NCI-H2171 treated with DMSO at 0.1 percent for 48 hours (cell line): ENCODE data around the gene SNRNP35.
"Not testable (repeated sequence)": the region's sequence is repeated elsewhere in the genome, so short reads cannot be mapped to it uniquely, and the experiment has no call there.

Experiments
- DNase-seq: peaks from one replicate; lab custom pipeline; 2025; lab: John Stamatoyannopoulos, UW

SNRNP35 gene

DNA sequence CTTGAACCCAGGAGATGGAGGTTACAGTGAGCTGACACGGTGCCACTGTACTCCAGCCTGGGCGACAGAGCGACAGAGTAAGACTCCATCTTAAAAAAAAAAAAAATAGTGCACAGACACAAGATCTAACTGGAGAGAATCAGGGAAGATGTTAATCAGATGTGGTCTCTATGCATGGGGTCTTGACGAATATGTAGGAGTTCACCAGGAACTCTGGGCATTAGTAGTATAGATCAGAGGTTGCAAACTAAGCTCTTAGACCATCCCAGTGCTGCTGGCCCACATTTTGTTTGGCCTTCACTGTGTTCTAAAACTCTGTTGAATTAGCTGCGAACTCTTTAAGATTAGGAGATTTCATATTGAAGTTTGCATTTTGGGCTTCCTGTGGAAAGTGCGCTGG is 31.6 kb downstream of the SNRNP35 start:
- no peak for DNase-seq

DNA sequence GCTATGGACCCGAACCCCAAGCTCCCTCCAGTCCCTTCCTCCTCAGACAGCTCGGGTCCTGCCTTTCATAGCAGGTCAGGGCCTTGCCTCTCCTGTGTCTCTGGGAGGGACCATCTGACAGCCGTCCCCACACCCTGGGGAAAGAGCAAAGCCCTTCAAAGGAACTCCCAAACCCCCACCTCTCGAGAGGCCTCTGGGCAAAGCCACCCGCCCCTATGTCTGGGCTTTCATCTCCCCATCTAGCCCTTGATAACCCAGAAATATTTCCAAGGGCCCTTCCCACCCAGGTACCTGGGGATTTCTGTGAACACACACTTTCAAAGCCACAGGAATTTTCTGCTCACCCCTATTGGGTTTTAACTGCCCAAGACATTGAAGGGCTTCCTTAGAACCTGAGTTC is 32.1 kb downstream of the SNRNP35 start:
- DNase-seq, result no peak

DNA sequence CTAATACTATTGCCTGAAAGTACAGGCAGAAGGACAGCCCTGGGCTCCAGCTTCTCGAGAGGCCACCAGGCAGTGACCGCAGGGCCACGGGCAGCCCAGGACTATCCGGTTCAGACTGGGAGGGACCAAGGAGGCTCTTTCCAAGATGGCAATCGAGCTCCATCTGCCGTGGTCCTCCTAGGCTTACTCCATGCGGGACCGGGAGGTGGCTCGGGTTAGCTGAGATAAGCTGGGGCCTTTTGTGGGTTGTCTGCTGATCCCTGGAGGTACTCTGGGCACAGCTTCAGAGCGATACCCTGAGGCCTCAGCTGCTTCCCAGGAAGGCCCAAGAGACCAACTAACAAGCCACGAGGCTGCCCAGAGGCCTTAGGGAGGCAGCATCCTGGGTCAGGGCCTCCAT is 33.1 kb downstream of the SNRNP35 start:
- DNase-seq, result no peak

DNA sequence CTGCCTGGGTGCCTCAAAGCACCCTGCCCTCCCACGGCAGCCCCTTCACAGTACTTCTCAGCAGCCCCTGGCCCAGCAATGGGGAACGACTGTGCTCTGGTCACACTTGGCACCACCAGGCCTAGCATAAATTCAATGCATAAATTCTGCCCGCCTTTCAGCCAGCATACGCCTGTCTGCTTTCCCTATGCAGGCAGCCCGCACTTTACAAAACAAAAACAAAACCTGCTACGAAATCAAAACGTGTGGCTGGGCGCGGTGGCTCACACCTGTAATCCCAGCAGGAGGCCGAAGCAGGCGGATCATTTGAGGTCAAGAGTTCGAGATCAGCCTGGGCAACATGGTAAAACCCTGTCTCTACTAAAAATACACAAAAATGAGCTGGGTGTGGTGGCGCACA is 33.5 kb downstream of the SNRNP35 start:
- DNase-seq, result no peak

DNA sequence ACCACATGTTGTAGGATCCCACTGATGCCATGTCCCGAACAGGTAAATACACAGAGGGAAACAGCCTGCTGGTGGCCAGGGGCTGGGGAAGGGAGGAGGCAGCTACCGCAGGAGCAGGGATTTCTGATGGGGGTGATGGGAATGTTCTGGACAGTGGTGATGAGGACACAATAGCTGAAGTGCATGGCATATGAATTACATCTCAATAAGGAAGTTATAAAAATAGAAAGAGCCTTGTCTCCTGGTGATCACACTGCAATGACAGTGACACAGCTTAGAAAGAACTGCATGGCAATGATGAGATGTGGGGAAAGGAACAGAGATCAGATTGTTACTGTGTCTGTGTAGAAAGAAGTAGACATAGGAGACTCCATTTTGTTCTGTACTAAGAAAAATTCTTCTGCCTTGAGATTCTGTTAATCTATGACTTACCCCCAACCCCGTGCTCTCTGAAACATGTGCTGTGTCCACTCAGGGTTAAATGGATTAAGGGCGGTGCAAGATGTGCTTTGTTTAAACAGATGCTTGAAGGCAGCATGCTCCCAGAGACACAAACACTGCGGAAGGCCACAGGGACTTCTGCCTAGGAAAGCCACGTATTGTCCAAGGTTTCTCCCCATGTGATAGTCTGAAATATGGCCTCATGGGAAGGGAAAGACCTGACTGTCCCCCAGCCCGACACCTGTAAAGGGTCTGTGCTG is 34.5 kb downstream of the SNRNP35 start:
- not testable (repeated sequence) for DNase-seq

DNA sequence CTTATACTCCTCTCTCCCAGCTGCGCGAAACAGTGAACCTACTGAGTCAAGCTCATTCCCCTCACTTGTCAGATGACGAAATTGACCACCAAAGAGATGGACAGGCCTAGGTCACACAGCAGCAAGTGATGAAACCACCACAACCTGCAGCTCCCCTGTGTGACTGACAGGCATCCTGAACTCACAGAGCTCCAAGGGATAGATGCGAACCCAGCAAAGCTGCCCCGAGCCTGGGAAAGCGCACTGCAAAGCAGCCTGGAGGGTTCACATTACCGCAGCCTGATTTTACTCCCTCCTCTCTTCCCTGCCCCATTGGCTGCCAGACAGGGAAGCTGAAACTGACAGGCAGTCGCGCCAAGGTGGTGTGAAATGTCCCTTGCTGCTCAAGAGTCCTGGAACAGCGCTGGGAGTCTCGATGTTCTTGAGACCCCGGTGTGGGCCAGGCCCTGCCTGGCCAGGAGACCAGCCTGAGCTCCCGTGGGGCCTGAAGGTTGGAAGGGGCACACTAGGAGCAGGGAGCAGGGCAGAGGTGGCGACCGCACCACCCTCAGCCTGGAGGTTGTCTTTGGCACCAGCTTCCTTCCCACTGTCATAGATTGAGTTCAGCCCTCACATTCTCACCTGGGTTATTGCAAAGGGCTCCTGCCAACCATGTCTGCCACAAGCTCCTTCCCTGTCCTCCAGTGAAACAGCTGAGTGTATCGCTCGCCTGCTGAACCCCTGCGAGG is 36.3 kb downstream of the SNRNP35 start:
- no peak for DNase-seq

DNA sequence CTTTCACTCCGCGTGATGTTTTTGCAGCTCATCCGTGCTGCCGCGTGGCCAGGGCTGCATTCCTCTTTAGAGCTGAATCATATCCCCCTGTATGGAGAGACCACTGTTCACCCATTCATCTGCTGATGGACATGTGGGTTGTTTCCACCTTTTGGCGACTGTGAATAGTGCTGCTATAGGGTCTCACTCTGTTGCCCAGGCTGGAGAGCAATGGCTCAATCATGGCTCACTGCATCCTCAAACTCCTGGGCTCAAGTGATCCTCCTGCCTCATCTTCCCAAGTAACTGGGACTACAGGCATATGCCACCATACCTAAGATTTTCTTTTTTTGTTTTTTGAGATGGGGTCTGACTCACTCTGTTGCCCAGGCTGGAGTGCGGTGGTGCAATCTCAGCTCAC is 39.1 kb downstream of the SNRNP35 start:
- no peak for DNase-seq

DNA sequence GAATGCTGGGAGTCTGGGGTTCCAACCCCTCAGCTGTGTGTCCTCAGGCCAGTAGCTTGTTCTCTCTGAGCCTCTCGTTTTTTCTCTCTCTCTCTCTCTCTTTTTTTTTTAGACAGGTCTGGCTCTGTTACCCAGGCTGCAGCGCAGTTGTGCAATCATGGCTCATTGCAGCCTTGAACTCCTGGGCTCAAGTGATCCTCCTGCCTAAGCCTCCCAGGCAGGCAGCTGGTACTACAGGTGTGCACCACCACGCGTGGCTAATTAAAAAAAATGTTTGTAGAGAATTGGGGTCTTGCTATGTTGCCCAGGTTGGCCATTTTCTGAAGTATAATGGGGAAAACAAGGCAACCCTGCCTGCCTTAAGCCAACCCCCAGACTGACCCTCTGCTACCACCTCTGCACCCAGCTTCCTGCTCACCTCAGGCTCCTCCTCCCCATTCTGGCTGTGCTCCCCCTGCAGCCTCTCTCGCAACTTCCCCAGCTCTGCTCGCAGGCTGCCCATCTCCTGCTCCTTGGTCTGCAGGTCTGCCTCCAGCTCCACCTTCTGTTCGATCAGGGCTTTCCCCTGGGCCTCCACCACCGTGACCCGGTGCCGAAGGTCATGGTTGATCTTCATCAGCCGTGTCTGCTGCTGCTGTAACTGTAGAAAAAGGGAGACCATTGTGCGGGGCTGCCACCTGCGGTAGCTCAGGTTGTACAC is 40.3 kb downstream of the SNRNP35 start:
- no peak for DNase-seq

DNA sequence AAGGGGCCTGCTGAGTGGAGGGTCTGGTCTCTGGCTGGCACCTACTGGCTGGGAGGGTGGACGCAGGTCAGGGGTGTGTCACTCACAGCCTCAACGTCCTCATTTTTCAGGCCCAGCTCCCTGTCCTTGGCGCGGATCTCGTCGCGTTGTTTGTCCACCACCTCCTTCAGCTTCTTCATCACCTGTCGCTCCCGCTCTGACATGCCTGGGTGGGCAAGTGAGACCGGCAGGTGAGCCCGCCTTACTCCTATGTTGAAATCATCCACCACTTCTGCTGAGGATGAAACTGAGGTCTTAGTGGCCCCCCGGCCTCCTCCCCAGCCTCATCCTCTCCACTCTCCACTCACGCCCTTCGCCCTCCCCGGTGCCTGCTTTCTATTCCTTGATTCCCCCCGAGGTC is 41.4 kb downstream of the SNRNP35 start:
- no peak for DNase-seq

DNA sequence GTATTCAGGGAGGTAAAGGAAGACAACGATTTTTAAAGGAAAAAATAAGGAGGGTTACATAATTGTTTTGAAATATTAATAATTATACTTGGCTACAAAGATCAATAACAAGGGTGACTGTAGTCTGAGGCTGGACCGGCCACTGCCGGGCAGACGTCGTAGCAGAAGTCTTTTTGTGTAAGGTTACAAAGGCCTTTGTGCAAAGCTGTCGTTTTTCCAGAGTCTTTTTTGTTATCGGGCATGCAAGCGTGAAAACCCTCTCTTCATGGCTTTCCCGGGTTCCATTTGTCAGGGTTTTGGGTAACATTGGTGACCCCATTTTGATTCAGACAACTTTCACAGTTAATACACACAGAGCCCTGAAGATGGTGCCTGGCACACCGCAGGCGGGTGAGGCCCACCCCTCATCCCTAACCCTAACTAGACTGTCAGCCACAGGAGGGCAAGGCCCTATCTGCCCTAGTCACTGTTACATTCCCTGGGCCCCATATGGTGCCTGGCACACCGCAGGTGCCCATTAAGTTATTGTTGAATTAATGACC is 44.3 kb downstream of the SNRNP35 start:
- no peak for DNase-seq

DNA sequence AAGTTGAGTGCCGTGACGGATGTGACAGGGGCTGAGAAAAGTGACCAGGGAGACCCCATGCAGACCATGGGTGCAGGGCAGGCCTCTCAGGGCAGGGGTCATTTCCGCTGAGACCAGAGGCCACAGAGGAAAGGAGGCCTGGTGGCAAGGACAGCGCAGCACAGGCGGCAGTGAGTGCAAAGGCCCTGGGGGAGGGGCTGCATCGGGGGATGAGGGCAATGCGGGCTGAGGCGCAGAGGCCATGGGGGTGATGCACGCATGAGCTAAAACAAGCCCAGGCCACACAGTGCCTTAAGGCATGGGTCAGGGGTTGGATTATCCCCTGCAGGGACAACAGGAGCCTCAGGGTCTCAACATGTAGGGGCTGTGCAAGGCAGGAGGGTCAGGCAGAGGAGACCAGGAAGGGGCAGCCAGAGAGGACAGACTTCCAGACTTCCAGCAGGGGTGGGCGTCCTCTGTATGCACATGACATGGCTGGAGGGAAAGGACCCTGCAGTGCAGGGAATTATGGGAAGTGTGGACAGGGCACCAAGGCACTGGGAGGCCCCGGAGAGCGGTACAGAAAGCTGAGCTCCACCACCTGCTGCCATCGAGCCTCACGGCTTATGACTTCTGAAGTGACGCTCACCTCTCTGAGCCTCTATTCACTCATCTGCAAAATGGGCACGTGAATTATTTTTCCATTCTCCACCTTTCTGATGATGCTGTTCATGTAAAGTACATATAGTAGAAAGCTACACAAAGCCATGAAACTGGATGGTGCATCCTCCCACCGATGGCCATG is 48.3 kb downstream of the SNRNP35 start:
- no peak for DNase-seq

DNA sequence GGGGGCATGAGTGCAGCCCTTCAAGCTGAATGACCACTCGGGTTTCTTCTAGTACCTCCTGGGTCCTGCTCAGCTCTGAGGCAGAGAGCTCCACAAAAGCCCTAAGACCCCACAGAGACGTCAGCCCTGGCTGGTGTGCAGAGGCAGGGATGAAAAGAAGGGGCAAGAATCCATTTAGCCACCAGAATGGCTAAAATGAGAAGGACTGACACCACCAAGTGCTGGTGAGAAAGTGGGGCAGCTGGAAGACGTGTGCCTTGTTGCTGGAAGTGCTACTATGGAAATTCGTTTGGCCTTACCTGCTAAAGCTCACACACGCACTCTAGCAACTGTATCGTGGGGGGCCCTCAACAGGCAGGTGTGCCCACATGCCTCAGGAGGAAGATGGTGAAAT is 48.9 kb downstream of the SNRNP35 start:
- DNase-seq, result no peak

DNA sequence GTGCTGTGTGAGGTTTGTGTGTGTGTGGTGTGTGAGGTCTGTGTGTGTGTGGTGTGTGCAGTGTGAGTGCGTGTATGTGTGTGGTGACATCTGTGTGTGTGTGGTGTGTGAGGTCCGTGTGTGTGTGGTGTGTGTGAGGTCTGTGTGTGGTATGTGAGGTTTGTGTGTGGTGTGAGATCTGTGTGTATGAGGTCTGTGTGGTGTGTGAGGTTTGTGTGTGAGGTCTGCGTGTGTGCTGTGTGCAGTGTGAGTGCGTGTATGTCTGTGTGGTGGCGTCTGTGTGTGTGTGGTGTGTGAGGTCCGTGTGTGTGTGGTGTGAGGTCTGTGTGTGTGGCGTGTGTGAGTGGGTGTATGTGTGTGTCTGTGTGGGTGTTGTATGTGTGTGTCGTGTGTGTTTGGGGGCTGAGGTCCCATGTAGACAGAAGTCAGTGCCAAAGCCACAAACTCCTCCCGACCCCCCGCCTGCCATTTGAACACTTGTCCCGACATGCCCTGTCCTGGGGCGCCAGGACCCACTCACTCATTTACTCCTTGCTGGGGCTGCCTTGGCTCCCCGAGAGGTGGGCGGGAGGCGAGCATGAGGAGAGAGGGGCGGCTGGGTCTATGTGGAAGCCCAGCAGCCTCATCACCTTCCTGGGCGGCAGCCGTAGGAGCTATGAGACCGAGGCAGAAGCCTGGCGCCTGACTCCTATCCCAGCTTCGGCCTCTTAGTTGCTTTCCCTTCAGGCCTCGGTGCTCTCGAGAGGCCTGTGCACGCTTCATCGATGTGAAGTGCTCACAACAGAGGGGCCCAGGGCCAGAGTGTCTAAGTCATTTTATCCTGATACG is 55.1 kb downstream of the SNRNP35 start:
- no peak for DNase-seq

DNA sequence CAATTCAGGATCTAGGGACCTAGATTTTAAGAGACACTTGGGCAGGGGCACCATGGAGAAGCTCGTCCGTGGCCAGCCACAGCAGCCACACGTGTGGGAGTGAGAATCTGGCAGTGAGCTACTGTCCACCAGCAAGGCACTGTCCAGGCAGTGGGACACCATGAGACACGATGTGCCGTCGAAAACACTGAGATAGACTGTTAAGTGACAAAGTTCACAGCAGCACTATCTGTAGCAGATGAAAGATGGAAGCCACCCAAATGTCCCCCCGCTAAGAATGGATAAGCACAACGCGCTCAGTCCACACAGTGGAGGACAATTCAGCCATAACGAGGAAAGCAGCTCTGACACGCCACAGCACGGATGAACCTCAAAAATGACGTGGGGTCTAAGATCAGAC is 55.9 kb downstream of the SNRNP35 start:
- DNase-seq, result no peak

DNA sequence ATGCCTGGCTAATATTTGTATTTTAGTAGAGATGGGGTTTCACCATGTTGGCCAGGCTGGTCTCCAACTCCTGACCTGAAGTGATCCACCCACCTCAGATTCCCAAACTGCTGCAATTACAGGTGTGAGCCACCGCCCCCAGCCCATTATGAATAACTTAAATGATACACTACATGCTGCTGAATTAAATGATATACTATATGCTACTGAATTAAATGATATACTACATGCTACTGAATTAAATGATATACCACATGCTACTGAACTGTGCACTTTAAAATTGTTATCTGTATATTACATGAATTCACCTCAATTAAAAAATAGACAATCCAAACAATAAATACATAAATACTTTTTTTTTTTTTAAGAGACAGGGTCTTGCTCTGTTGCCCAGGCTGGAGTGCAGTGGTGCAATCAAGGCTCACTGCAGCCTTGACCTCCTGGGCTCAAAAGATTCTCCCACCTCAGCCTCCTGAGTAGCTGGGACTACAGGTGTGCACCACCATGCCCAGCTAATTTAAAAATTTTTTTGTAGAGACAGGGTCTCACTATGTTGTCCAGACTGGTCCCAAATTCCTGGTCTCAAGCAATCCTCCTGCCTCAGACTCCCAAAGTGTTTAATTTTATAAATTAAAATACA is 56.8 kb downstream of the SNRNP35 start:
- not testable (repeated sequence) for DNase-seq

DNA sequence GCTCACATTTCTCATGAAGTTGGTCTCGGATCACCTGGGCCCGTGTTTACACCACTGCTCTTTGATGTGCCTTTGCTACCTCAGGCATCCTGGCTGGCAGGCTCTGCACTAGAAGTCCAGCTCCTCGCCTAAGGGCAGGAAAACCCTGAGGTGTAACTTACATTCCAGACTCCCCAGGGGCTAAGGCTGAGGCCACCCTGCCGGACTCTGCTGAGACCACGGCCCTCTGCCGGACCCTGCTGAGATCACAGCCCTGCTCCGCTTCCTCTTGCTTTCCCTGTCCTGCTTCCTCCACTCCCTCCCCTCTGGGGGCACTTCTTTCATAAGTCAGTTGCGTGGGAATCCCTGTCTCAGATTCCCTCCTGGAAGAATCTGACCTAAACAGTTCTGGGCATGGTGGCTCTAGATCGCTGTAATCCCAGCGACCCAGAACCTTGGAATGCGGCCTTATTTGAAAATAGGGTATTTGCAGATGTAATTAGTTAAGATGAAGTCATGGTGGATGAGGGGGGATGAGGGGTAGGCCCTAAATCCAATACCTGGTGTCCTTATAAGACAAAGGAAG is 58.4 kb downstream of the SNRNP35 start:
- no peak for DNase-seq
